Peyer's patch (tissue), 4 donors: ENCODE data around the gene C9orf43.

ENCODE experiments used
- CTCF ChIP-seq, 6 experiments: fragments of 450-650 bp in 4 of 6; fragments of 200-600 bp in 2 of 6; sonication (generic) in 1 of 6; IDR thresholded peaks; one replicate each; pipeline ENCODE4 v1.5.1; 2017 to 2019; ENCODE audit warnings: antibody characterized with exemption in 6 of 6, mild to moderate bottlenecking in 3 of 6, moderate library complexity in 1 of 6
- POLR2A ChIP-seq, 2 donors: fragments of 450-650 bp; IDR thresholded peaks; one replicate each; pipeline ENCODE4 v1.5.1; 2017; ENCODE audit warnings: antibody characterized with exemption in 2 of 2, mild to moderate bottlenecking in 2 of 2, moderate library complexity in 2 of 2

- TF ChIP-seq CTCF (IDR thresholded peaks at IDR 0.05) (no peak), POLR2A (IDR thresholded peaks at IDR 0.05) (no peak)
These were observed 23.8 kb upstream of the C9orf43 start for GRCh38 chr9:113386571-113387393.
